GM23248 (cell line): ENCODE measurements around the gene DNM1. TPM values are rescaled to one million over a fixed set of nuclear protein-coding genes. Genes with fewer than 3 reads are reported as not detected.

Experiments
- DNase-seq: peaks from one replicate; pipeline ENCODE4 v3.0.0-alpha.2; 2015
- H2AFZ ChIP-seq: fragments of 200-600 bp; sonication (generic); 2 replicates; pipeline ENCODE4 v1.6.1; 2016; ENCODE audit warnings: antibody characterized with exemption
- H3F3A ChIP-seq: fragments of 200-600 bp; sonication (generic); 2 replicates; pipeline ENCODE4 v1.6.1; 2016; ENCODE audit warnings: mild to moderate bottlenecking, antibody characterized with exemption, mixed run types; ENCODE audit not compliant: insufficient read depth
- H3K27ac ChIP-seq: fragments of 200-600 bp; sonication (generic); 2 replicates; pipeline ENCODE4 v1.5.1; 2016; ENCODE audit warnings: mild to moderate bottlenecking
- H3K27me3 ChIP-seq: fragments of 200-600 bp; sonication (generic); replicated peaks from 2 replicates; pipeline ENCODE4 v1.6.1; 2016; ENCODE audit warnings: mild to moderate bottlenecking; ENCODE audit not compliant: insufficient read depth
- H3K36me3 ChIP-seq: fragments of 200-600 bp; sonication (generic); 2 replicates; pipeline ENCODE4 v1.6.1; 2016; ENCODE audit warnings: low read depth, mild to moderate bottlenecking
- H3K4me1 ChIP-seq: fragments of 200-600 bp; sonication (generic); 2 replicates; pipeline ENCODE4 v1.6.1; 2016; ENCODE audit warnings: mild to moderate bottlenecking; ENCODE audit not compliant: insufficient read depth
- H3K4me2 ChIP-seq: fragments of 200-600 bp; sonication (generic); one replicate; pipeline ENCODE4 v1.6.1; 2016; ENCODE audit warnings: mild to moderate bottlenecking; ENCODE audit not compliant: unreplicated experiment
- H3K4me3 ChIP-seq: fragments of 200-600 bp; sonication (generic); 2 replicates; pipeline ENCODE4 v1.5.1; 2016; ENCODE audit warnings: mild to moderate bottlenecking
- H3K79me2 ChIP-seq: fragments of 200-600 bp; sonication (generic); 2 replicates; pipeline ENCODE4 v1.6.1; 2016; ENCODE audit warnings: mild to moderate bottlenecking; ENCODE audit not compliant: insufficient read depth
- H3K9ac ChIP-seq: fragments of 200-600 bp; sonication (generic); 2 replicates; pipeline ENCODE4 v1.6.1; 2016; ENCODE audit warnings: mild to moderate bottlenecking
- H3K9me2 ChIP-seq: fragments of 200-600 bp; sonication (generic); 2 replicates; pipeline ENCODE4 v1.6.1; 2016; ENCODE audit warnings: mixed run types, mild to moderate bottlenecking, moderate library complexity; ENCODE audit not compliant: insufficient read depth
- H3K9me3 ChIP-seq: fragments of 200-600 bp; sonication (generic); one replicate; pipeline ENCODE4 v1.6.1; 2017; ENCODE audit warnings: low read depth
- H4K20me1 ChIP-seq: fragments of 200-600 bp; sonication (generic); 2 replicates; pipeline ENCODE4 v1.6.0; 2016; ENCODE audit not compliant: insufficient read depth
- EZH2 ChIP-seq: fragments of 200-600 bp; sonication (generic); IDR thresholded peaks from 2 replicates; pipeline ENCODE4 v1.6.1; 2018; ENCODE audit warnings: antibody characterized with exemption, mild to moderate bottlenecking; ENCODE audit not compliant: insufficient read depth, poor library complexity, severe bottlenecking
- EZH2phosphoT487 ChIP-seq: fragments of 200-600 bp; sonication (generic); IDR thresholded peaks from 2 replicates; pipeline ENCODE4 v1.6.1; 2018; ENCODE audit warnings: antibody characterized with exemption, moderate library complexity, mild to moderate bottlenecking, low read depth; ENCODE audit not compliant: insufficient read depth
- WGBS, 2 experiments: methylation state at CpG; one replicate each; pipeline ENCODE4 v1.1.6; 2015 to 2017; ENCODE audit warnings: low lambda C conversion rate in 2 of 2, low coverage in 1 of 2; ENCODE audit errors: missing lambda C conversion rate in 2 of 2; 5-methylcytosine and 5-hydroxymethylcytosine counted together
- in situ Hi-C: fragments of 300-500 bp; cut with MboI; formaldehyde crosslinking; loops from 2 replicates; pipeline ENCODE4 v1.15.0; 2020
- polyA plus RNA-seq: library from polyadenylated mRNA; unstranded; fragments of >200 nt; fragmentation: Nextera tagmentation; extraction: Ambion mirVana; gene quantifications from 2 replicates; pipeline ENCODE4 v1.2.1, GENCODE V29; 2016
- total RNA-seq: library from RNA; depleted of rRNA; stranded (reverse); fragments of >200 nt; shearing (Covaris generic); gene quantifications from 2 replicates; pipeline ENCODE4 v1.2.3, GENCODE V29; 2014

DNM1 gene
- total and polyA plus RNA-seq, 2 experiments from 2014 or later, result 12.1 to 19.0 TPM

DNA sequence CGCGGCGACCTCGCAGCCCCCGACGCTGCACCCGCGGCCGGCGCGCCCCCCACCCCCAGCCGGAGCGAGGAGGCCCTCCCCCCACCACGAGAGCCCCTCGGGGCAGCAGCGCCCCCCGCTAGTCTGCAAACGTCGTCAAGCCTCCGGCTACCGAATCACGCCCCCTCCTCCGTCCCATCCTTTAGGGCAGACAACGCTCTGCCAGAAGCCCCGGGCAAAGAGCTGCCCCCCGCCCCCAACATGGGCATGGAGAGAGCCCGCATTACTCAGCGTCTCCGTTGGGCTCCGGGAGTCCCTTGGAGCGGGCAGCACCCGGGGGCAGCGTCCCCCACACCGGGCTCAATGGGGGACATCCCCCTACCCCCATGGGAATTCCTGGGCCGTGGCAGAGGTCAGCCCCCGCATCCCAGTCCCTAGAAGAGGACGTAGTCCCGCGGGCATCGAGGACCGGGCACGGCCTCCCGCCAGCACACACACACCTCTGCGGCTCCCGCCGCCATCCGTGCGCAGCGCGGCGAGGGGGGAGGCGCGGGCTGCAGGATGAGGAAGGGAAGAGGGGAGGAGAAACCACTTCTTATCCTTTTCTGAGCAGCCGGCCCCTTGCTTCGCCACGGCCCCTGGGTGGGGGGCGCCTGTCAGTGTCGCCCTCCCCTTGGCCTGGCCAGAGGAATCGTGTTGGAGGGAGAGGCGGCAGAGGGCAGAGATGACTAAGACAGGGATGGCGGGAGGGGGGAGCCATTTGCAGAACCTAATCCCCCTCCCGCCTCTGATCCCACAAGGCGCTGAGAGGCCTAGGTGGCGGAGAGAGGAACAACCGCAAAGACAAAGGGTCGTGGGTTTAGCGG, 750 bp downstream of the DNM1 start:
- 2% methylated on average over 40 to 53 of the region's 67 CpGs for WGBS, 2 experiments
- Histone ChIP-seq H3K9me3 (no peaks in the 10 kb centered on the region), H3K36me3 (no peaks in the 10 kb centered on the region), H3K9me2 (no peaks in the 10 kb centered on the region), H3K27ac (no peak overlapping the region), H2AFZ (peak overlapping the region; percentile 62), H3K4me3 (peak overlapping the region; percentile 75), H3K4me1 (peaks cover 9% of the 10 kb centered on the region), H3K9ac (peak overlapping the region; percentile 57), H3F3A (peaks cover 11% of the 10 kb centered on the region; the same call in 1 of the 2 replicates), H4K20me1 (no peaks in the 10 kb centered on the region), H3K27me3 (no peaks in the 10 kb centered on the region), H3K79me2 (peaks cover 15% of the 10 kb centered on the region; the same call in 1 of the 2 replicates), H3K4me2 (peak overlapping the region; percentile 83)
- in situ Hi-C loops, result no loop called here
- no peak for TF ChIP-seq EZH2phosphoT487
- no peak for TF ChIP-seq EZH2
- DNase-seq, result peak; percentile 71

DNA sequence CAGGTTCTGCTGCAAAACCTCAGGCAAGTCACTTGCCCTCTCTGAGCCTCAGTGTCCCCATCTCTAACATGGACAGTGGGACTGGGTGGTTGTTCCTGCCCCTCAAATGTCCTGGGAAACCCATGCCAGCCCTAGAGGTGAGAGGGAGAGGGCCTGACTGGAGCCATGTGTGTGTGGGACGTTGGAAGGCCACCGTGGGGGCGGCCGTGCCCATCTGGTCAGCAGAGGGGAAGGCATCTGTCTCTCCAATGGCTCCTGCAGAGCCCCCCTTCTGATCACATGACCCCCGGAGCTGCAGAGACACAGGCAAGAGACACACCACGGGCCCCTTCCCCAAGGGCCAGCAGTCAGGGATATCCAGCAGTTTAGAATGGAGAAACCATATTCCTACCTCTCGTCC, 1.7 kb downstream of the DNM1 start:
- TF ChIP-seq EZH2 (no peak), EZH2phosphoT487 (no peak)
- Histone ChIP-seq H4K20me1 (no peaks in the 10 kb centered on the region), H3K9me2 (no peaks in the 10 kb centered on the region), H3K27ac (no peak overlapping the region), H3K36me3 (no peaks in the 10 kb centered on the region), H3K9ac (peak overlapping the region; percentile 57), H3K4me1 (peaks cover 9% of the 10 kb centered on the region), H3F3A (peaks cover 11% of the 10 kb centered on the region; the same call in 1 of the 2 replicates), H3K79me2 (peaks cover 15% of the 10 kb centered on the region; the same call in 1 of the 2 replicates), H3K4me2 (peak overlapping the region; percentile 83), H3K27me3 (no peaks in the 10 kb centered on the region), H3K4me3 (peak overlapping the region; percentile 75), H2AFZ (peak overlapping the region; percentile 62; the same call in 1 of the 2 replicates), H3K9me3 (no peaks in the 10 kb centered on the region)
- WGBS, 2 experiments, result 8 to 17% methylated on average over 7 of the region's 7 CpGs
- in situ Hi-C loops, result no loop called here
- no peak for DNase-seq

DNA sequence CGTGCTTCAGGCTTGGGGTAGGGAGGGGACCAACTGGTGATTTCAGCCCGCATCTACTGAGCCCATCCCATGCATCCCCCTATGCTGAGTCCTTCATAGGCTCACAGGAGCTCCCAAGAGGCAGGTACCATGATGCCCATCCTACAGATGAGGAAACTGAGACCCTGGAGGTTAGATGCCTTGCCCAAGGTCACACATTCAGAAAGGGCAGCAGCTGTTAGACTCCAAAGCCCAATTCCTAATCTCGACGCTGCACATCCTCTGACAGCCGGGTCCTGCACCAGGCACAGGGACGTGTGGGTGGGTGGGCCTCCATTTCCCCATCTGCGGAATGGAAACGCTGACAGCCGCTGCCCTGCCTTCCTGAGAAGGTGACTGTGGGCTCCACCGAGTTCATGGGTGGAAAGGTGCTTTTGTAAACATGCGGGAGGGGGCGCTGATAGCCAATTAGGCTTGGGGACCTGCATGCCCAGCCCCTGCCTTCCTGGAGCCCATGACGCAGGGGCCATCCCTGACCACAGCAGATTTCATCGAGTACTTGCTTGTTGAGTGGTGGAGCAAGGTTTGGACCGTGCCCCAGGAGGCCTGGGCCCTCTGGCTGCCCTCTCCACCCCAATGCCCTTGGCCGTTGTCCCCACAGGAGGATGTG, 2.2 kb downstream of the DNM1 start:
- H3F3A ChIP-seq, result peaks cover 11% of the 10 kb centered on the region; the same call in 1 of the 2 replicates
- H4K20me1 ChIP-seq, result no peaks in the 10 kb centered on the region
- DNase-seq, result no peak
- in situ Hi-C loops, result no loop called here
- H3K4me1 ChIP-seq, result peaks cover 9% of the 10 kb centered on the region
- H3K9me2 ChIP-seq, result no peaks in the 10 kb centered on the region
- H2AFZ ChIP-seq, result no peak overlapping the region
- H3K9ac ChIP-seq, result no peak overlapping the region
- TF ChIP-seq EZH2 (no peak), EZH2phosphoT487 (no peak)
- no peaks in the 10 kb centered on the region for H3K36me3 ChIP-seq
- H3K27ac ChIP-seq, result no peak overlapping the region
- no peak overlapping the region for H3K4me2 ChIP-seq
- H3K9me3 ChIP-seq, result no peaks in the 10 kb centered on the region
- H3K4me3 ChIP-seq, result 0 out of 2 replicates have a peak overlapping the region, but pooled peaks have one; percentile 75
- 64 to 69% methylated on average over 16 of the region's 16 CpGs for WGBS, 2 experiments
- H3K27me3 ChIP-seq, result no peaks in the 10 kb centered on the region
- H3K79me2 ChIP-seq, result peaks cover 15% of the 10 kb centered on the region; the same call in 1 of the 2 replicates

DNA sequence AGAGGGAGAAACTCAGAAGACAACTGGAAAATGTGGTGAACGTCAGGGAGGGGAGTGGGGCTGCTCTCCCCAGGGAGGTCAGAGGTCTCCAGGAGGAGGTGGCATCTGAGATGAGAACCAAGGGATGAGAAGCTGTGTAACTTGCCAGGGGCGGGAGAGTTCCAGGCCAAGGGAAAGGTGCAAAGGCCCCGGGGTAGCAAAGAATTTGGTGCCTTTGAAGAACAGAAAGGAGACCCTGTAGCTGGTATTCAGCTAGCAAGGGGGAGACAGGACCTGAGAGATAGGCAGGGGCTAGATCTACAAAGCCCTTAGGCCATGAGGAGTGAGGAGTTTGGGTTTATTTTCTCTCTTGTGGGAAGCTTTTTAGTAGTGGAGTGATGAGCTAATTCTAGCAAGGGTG, 3.3 kb downstream of the DNM1 start:
- no peak for DNase-seq
- TF ChIP-seq EZH2phosphoT487 (no peak), EZH2 (no peak)

More for the DNA sequence above, 3.3 kb downstream of the DNM1 start:
- peaks cover 9% of the 10 kb centered on the region for H3K4me1 ChIP-seq
- H3K4me2 ChIP-seq, result no peak overlapping the region
- H3K36me3 ChIP-seq, result no peaks in the 10 kb centered on the region
- H3K9me3 ChIP-seq, result no peaks in the 10 kb centered on the region
- H2AFZ ChIP-seq, result no peak overlapping the region
- peaks cover 11% of the 10 kb centered on the region; the same call in 1 of the 2 replicates for H3F3A ChIP-seq
- H3K27ac ChIP-seq, result no peak overlapping the region
- in situ Hi-C loops, result no loop called here
- H3K27me3 ChIP-seq, result no peaks in the 10 kb centered on the region
- no peaks in the 10 kb centered on the region for H3K9me2 ChIP-seq
- whole genome bisulfite sequencing, 2 experiments, result 59% methylated on average over 3 of the region's 3 CpGs
- no peak overlapping the region for H3K4me3 ChIP-seq
- peaks cover 15% of the 10 kb centered on the region; the same call in 1 of the 2 replicates for H3K79me2 ChIP-seq
- no peaks in the 10 kb centered on the region for H4K20me1 ChIP-seq
- no peak overlapping the region for H3K9ac ChIP-seq
